ENCODE data around the gene CHRNA9.

Gene CHRNA9

DNA sequence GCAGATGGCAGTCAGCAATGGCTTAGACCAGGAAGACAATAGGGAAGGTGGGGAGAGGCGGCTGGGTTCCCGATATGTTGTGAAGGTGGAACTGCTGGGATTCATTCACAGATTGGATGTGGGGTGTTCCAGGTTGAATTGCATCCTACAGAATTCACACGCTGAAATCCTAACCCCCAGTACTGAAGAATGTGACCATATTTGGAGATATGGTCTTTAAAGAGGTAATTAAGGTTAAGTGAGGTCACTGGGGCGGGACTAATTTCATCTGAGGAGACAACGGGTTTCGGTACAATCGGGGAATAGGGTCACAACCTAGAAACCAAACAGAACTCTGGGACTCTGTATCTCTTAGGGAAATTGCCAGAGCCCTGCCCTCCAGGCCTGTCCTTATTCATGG, 5.3 kb upstream of the CHRNA9 start:
- H4K20me1 ChIP-seq (ENCODE audit: insufficient read depth, low read length): no peaks in the 10 kb centered on the region
- no peak overlapping the region for H2AFZ ChIP-seq (ENCODE audit: low read length)
- no peak overlapping the region for H3K4me2 ChIP-seq (ENCODE audit: low read depth, low read length)
- H3K36me3 ChIP-seq (replicated peaks; ENCODE audit: insufficient read depth, low read length): no peaks in the 10 kb centered on the region
- no peak overlapping the region for H3K9ac ChIP-seq (ENCODE audit: low read length)
- no peak overlapping the region for H3K4me3 ChIP-seq (ENCODE audit: low read length)
- H3K9me3 ChIP-seq (replicated peaks; ENCODE audit: insufficient read depth, low read length): no peaks in the 10 kb centered on the region
- H3K27ac ChIP-seq (ENCODE audit: low read length): no peak overlapping the region
- no peaks in the 10 kb centered on the region for H3K79me2 ChIP-seq (ENCODE audit: low read length)
- H3F3A ChIP-seq (ENCODE audit: insufficient read depth, low read length): no peaks in the 10 kb centered on the region
- DNase-seq: no peak
- no peaks in the 10 kb centered on the region for H3K27me3 ChIP-seq (replicated peaks; ENCODE audit: insufficient read depth, low read length)
- no peaks in the 10 kb centered on the region for H3K9me2 ChIP-seq (replicated peaks; ENCODE audit: insufficient read depth, low read length)
- H3K4me1 ChIP-seq (ENCODE audit: low read length): peaks cover 4% of the 10 kb centered on the region; the same call in 1 of the 2 replicates
- TF ChIP-seq, protein P1, sequence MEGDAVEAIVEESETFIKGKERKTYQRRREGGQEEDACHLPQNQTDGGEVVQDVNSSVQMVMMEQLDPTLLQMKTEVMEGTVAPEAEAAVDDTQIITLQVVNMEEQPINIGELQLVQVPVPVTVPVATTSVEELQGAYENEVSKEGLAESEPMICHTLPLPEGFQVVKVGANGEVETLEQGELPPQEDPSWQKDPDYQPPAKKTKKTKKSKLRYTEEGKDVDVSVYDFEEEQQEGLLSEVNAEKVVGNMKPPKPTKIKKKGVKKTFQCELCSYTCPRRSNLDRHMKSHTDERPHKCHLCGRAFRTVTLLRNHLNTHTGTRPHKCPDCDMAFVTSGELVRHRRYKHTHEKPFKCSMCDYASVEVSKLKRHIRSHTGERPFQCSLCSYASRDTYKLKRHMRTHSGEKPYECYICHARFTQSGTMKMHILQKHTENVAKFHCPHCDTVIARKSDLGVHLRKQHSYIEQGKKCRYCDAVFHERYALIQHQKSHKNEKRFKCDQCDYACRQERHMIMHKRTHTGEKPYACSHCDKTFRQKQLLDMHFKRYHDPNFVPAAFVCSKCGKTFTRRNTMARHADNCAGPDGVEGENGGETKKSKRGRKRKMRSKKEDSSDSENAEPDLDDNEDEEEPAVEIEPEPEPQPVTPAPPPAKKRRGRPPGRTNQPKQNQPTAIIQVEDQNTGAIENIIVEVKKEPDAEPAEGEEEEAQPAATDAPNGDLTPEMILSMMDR (IDR thresholded peaks at IDR 0.05; ENCODE audit: low read length): no peak
- no peak for TF ChIP-seq EZH2 (optimal IDR thresholded peaks at IDR 0.05; ENCODE audit: low read depth, low read length)
- TF ChIP-seq EZH2phosphoT487 (IDR thresholded peaks at IDR 0.05; ENCODE audit: low read length): no peak

DNA sequence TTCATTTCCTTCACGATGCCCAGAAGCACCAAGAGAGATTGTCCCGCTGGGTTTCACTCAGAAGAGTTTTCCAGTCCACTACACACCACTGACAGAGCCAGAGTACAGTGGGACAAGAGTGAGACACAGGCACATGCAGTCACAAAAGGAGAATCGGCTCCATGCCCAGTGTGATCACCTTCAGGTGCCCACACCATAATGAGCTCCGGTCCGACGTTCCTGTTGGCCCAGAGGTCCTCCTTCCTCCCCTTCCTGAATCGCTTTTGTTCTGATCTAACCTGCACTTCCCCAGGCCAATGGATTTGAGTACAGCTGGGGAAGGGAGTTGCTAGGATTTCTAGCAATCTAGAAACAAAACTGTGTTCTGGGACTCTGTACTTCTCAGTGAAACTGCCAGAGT, 4.6 kb upstream of the CHRNA9 start:
- Histone ChIP-seq H3K27ac (ENCODE audit: low read length) (no peak overlapping the region), H3K9me2 (replicated peaks; ENCODE audit: insufficient read depth, low read length) (no peaks in the 10 kb centered on the region), H3K4me3 (ENCODE audit: low read length) (no peak overlapping the region), H3K27me3 (replicated peaks; ENCODE audit: insufficient read depth, low read length) (no peaks in the 10 kb centered on the region), H3K9me3 (replicated peaks; ENCODE audit: insufficient read depth, low read length) (no peaks in the 10 kb centered on the region), H3K4me2 (ENCODE audit: low read depth, low read length) (no peak overlapping the region), H4K20me1 (ENCODE audit: insufficient read depth, low read length) (no peaks in the 10 kb centered on the region), H3K36me3 (replicated peaks; ENCODE audit: insufficient read depth, low read length) (no peaks in the 10 kb centered on the region), H3K4me1 (ENCODE audit: low read length) (no peaks in the 10 kb centered on the region), H3F3A (ENCODE audit: insufficient read depth, low read length) (no peaks in the 10 kb centered on the region), H2AFZ (ENCODE audit: low read length) (no peak overlapping the region), H3K9ac (ENCODE audit: low read length) (no peak overlapping the region), H3K79me2 (ENCODE audit: low read length) (no peaks in the 10 kb centered on the region)
- DNase-seq: no peak
- TF ChIP-seq, protein P1 (IDR thresholded peaks at IDR 0.05; ENCODE audit: low read length): no peak
- no peak for TF ChIP-seq EZH2 (optimal IDR thresholded peaks at IDR 0.05; ENCODE audit: low read depth, low read length)
- TF ChIP-seq EZH2phosphoT487 (IDR thresholded peaks at IDR 0.05; ENCODE audit: low read length): no peak

DNA sequence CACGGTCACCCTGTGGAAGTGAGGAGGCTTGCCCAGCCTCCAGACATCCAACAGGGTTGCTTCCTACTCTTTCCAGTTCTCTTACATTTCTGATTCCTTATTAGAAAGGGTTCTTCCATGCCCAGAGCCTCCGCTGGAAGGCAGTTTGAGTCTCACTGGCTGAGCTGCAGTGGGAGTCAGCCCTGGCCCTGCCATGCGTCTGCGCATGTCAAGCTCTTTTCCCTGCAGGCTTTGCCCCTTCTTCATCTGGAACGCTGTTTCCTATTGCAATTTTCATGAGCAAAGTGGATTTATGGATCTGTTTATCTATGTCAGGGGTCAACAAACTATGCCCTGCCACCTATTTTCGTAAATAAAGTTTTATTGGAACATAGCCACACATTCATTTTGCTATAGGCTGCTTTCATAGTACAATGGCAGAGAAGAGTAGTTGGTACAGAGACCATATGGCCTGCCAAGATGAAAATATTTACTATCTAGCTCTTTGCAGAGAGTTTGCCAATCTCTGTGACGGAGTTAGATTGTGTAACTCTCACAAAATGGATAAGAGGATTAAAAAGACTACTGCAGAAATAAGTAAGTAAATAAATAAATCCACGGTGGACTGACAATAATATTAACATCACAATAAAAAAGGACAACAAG, 3.9 kb upstream of the CHRNA9 start:
- H3K9me2 ChIP-seq (replicated peaks; ENCODE audit: insufficient read depth, low read length): no peaks in the 10 kb centered on the region
- H3K9ac ChIP-seq (ENCODE audit: low read length): no peak overlapping the region
- H3K4me1 ChIP-seq (ENCODE audit: low read length): no peaks in the 10 kb centered on the region
- H3K4me2 ChIP-seq (ENCODE audit: low read depth, low read length): no peak overlapping the region
- no peak for DNase-seq
- no peaks in the 10 kb centered on the region for H3K79me2 ChIP-seq (ENCODE audit: low read length)
- TF ChIP-seq, protein P1 (IDR thresholded peaks at IDR 0.05; ENCODE audit: low read length): no peak
- TF ChIP-seq EZH2 (optimal IDR thresholded peaks at IDR 0.05; ENCODE audit: low read depth, low read length) (no peak), EZH2phosphoT487 (IDR thresholded peaks at IDR 0.05; ENCODE audit: low read length) (no peak)
- H4K20me1 ChIP-seq (ENCODE audit: insufficient read depth, low read length): no peaks in the 10 kb centered on the region
- H3K27me3 ChIP-seq (replicated peaks; ENCODE audit: insufficient read depth, low read length): no peaks in the 10 kb centered on the region
- no peaks in the 10 kb centered on the region for H3F3A ChIP-seq (ENCODE audit: insufficient read depth, low read length)
- no peaks in the 10 kb centered on the region for H3K9me3 ChIP-seq (replicated peaks; ENCODE audit: insufficient read depth, low read length)
- no peak overlapping the region for H3K4me3 ChIP-seq (ENCODE audit: low read length)
- no peak overlapping the region for H3K27ac ChIP-seq (ENCODE audit: low read length)
- no peak overlapping the region for H2AFZ ChIP-seq (ENCODE audit: low read length)
- H3K36me3 ChIP-seq (replicated peaks; ENCODE audit: insufficient read depth, low read length): no peaks in the 10 kb centered on the region

Data from MM.1S (cell line).